Activated naive CD8-positive, alpha-beta T cell treated with anti-CD3 and anti-CD28 coated beads, Interleukin-2, amount 10 ng/mL, durations not matched to agents 7 days and 5 days (primary cell): Measurements from ENCODE around the gene CFLAR. TPM values are rescaled to one million over a fixed set of nuclear protein-coding genes. Genes with fewer than 3 reads are reported as not detected.
"Not testable (repeated sequence)": the region's sequence is repeated elsewhere in the genome, so short reads cannot be mapped to it uniquely, and the experiment has no call there.

Source experiments
- ATAC-seq: fragments of 150-1000 bp; cut with Tn5 transposase; one replicate; pipeline ENCODE4 v1.10.0; 2021; ENCODE audit warnings: low read depth, moderate library complexity
- POLR2A ChIA-PET: fragments of 350-600 bp; sonication (Branson Sonifier 250); formaldehyde crosslinking; loops from one replicate; lab custom pipeline; 2021; ENCODE audit warnings: antibody characterized with exemption; lab: Charles Lee
- DNase-seq: peaks from one replicate; pipeline ENCODE4 v3.0.0; 2021
- H3K27ac Mint-ChIP-seq: one replicate; pipeline ENCODE4 v1.8.0; 2022; ENCODE audit warnings: mild to moderate bottlenecking, mixed read lengths
- H3K27me3 Mint-ChIP-seq: one replicate; pipeline ENCODE4 v1.8.0; 2022; ENCODE audit warnings: mild to moderate bottlenecking, moderate library complexity, mixed read lengths
- H3K36me3 Mint-ChIP-seq: one replicate; pipeline ENCODE4 v1.8.0; 2021; ENCODE audit warnings: mild to moderate bottlenecking, mixed read lengths
- H3K4me1 Mint-ChIP-seq: one replicate; pipeline ENCODE4 v1.8.0; 2021; ENCODE audit warnings: mixed read lengths
- H3K4me3 Mint-ChIP-seq: one replicate; pipeline ENCODE4 v1.8.0; 2022; ENCODE audit warnings: mild to moderate bottlenecking, moderate library complexity, mixed read lengths
- H3K9me3 Mint-ChIP-seq: one replicate; pipeline ENCODE4 v1.8.0; 2021; ENCODE audit warnings: mixed read lengths
- total RNA-seq, 2 experiments: library from RNA; stranded (reverse); gene quantifications; one replicate each; pipeline ENCODE4 v1.2.3, GENCODE V29; 2021

CFLAR gene
- total RNA-seq, 2 experiments from 2014 or later = 139 to 140 TPM

GRCh38 chr2:201108341-201108740 lies 7.6 kb upstream of the CFLAR start:
- peaks cover 2% of the 10 kb centered on the region for H3K4me1 Mint-ChIP-seq
- ATAC-seq (no peak), DNase-seq (no peak)
- H3K9me3 Mint-ChIP-seq = no peaks in the 10 kb centered on the region
- H3K27ac Mint-ChIP-seq = no peak overlapping the region
- H3K27me3 Mint-ChIP-seq = no peaks in the 10 kb centered on the region
- no peak overlapping the region for H3K4me3 Mint-ChIP-seq
- POLR2A ChIA-PET = interaction anchor here (1.6 kb wide), 1 partner anchor 8 kb away, joined by 7 read pairs; the partner anchor contains the start of gene CFLAR
- peaks cover 3% of the 10 kb centered on the region for H3K36me3 Mint-ChIP-seq

DNA sequence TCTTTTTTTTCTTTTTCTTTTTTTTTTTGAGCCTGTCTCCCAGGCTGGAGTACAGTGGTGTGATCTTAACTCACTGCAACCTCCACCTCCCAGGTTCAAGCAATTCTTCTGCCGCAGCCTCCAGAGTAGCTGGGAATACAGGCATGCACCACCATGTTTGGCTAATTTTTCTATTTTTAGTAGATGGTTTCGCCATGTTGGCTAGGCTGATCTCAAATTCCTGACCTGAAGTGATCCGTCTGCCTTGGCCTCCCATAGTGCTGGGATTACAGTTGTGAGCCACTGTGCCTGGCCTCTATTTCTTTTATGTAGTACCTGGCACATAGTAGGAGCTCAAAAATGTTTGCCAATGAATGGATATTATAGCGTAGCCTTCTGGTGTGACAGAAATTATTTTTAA lies 6.8 kb upstream of the CFLAR start:
- POLR2A ChIA-PET = no interaction called here
- Mint-ChIP-seq H3K36me3 (peaks cover 6% of the 10 kb centered on the region), H3K9me3 (no peaks in the 10 kb centered on the region), H3K27me3 (no peaks in the 10 kb centered on the region), H3K4me3 (no peak overlapping the region), H3K4me1 (peaks cover 5% of the 10 kb centered on the region), H3K27ac (no peak overlapping the region)
- ATAC-seq = no peak
- no peak for DNase-seq

- H3K9me3 Mint-ChIP-seq = no peaks in the 10 kb centered on the region
- POLR2A ChIA-PET = interaction anchor here (0.5 kb wide), 1 partner anchor 36 kb away, joined by 3 read pairs; no protein-coding TSS in a partner anchor
- no peak overlapping the region for H3K27ac Mint-ChIP-seq
- no peaks in the 10 kb centered on the region for H3K27me3 Mint-ChIP-seq
- peaks cover 8% of the 10 kb centered on the region for H3K36me3 Mint-ChIP-seq
- H3K4me1 Mint-ChIP-seq = peaks cover 13% of the 10 kb centered on the region
- DNase-seq (no peak), ATAC-seq (no peak)
- H3K4me3 Mint-ChIP-seq = no peak overlapping the region
Observed at GRCh38 chr2:201110615-201111014, 5.3 kb upstream of the CFLAR start.

GRCh38 chr2:201111096-201111495 lies 4.9 kb upstream of the CFLAR start:
- Mint-ChIP-seq H3K4me1 (peaks cover 15% of the 10 kb centered on the region), H3K4me3 (no peak overlapping the region), H3K9me3 (no peaks in the 10 kb centered on the region), H3K27me3 (no peaks in the 10 kb centered on the region), H3K36me3 (peaks cover 5% of the 10 kb centered on the region), H3K27ac (no peak overlapping the region)
- ATAC-seq = no peak
- POLR2A ChIA-PET = no interaction called here
- DNase-seq = no peak

- POLR2A ChIA-PET = interaction anchor here (0.6 to 5.3 kb wide), 5 partner anchors 13 to 225 kb away, joined by 3 to 46 read pairs (median 27); partner anchors contain the start of genes HYCC2, NDUFB3, NIF3L1 and PPIL3
- DNase-seq = no peak
- H3K9me3 Mint-ChIP-seq = no peaks in the 10 kb centered on the region
- peaks cover 10% of the 10 kb centered on the region for H3K36me3 Mint-ChIP-seq
- peaks cover 23% of the 10 kb centered on the region for H3K4me1 Mint-ChIP-seq
- H3K4me3 Mint-ChIP-seq = peak overlapping the region; percentile 89
- ATAC-seq = no peak
- peak overlapping the region; percentile 99 for H3K27ac Mint-ChIP-seq
- H3K27me3 Mint-ChIP-seq = no peaks in the 10 kb centered on the region
Observed at GRCh38 chr2:201114350-201114749, 1.6 kb upstream of the CFLAR start.

DNA sequence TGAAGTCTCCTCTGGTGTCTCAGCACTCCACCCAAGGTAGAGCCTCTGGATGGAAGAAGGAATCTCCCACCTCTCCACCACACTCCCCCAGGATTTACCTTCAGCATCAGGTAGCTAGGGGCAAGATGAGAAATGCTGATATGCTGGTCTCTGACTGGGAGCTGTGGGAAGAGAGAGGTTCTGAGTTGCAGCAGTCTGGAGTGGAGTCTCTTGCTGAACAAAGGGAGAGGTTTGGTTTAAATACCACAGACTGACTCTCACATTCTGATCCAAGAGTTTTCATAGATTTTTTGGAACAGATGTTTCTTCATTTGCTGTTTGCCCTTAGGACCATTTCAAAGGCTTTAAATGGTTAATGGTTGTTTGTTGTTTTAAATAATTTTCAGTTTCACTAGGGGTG lies 1.1 kb upstream of the CFLAR start:
- Mint-ChIP-seq H3K4me3 (peak overlapping the region; percentile 89), H3K9me3 (no peaks in the 10 kb centered on the region), H3K4me1 (peaks cover 23% of the 10 kb centered on the region), H3K36me3 (peaks cover 12% of the 10 kb centered on the region), H3K27me3 (no peaks in the 10 kb centered on the region), H3K27ac (peak overlapping the region; percentile 99)
- POLR2A ChIA-PET = interaction anchor here (0.8 to 5.3 kb wide), 7 partner anchors 12 to 225 kb away, joined by 3 to 46 read pairs (median 17); partner anchors contain the start of genes HYCC2, NDUFB3, NIF3L1 and ORC2
- no peak for ATAC-seq
- DNase-seq = no peak

DNA sequence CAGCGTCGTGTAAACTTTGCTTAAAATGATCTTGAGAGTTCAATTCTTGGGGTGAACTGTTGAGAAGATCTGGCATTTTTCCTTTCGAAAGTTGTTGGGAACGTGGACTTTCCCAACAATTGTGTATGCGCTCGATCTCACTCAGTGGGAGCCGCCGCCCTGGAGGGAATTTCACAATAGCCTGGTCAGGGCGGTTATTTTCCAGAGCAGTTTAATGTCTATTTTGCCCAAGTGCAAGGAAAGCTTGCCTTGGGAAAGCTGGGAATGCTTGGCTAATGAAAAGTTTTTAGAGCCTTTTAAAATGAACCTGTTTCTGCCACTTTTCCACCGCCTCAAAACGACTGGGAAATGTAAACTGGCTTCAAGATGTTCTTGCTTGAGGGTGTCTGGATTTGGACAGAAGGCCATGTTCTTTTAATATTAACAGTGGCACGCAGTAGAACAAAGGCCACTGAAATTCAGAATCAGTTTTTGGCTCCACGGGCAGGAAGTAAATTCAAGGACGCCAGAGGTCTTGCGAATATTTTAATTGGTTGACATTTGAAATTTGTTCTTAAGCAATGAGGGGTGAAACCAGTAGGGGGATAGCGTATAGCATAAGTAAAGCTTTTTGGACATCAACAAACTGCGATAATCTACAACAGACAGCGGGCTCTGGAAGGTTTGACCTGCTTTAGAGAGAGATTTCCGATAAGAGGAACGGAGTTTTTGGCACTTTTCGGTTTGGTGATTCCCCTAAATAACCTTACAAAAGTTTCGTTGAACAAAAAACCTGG lies 1.2 kb downstream of the CFLAR start:
- H3K36me3 Mint-ChIP-seq = peaks cover 17% of the 10 kb centered on the region
- POLR2A ChIA-PET = interaction anchor here (0.6 to 5.3 kb wide), 29 partner anchors 9 to 406 kb away, joined by 3 to 46 read pairs (median 6); partner anchors contain the start of genes CASP10, CASP8, CLK1 and HYCC2
- no peak for DNase-seq
- H3K4me3 Mint-ChIP-seq = peak overlapping the region; percentile 89
- peak overlapping the region; percentile 99 for H3K27ac Mint-ChIP-seq
- H3K4me1 Mint-ChIP-seq = peaks cover 35% of the 10 kb centered on the region
- peak; percentile 25 for ATAC-seq
- no peaks in the 10 kb centered on the region for H3K27me3 Mint-ChIP-seq
- no peaks in the 10 kb centered on the region for H3K9me3 Mint-ChIP-seq

- peak overlapping the region; percentile 89 for H3K4me3 Mint-ChIP-seq
- H3K27ac Mint-ChIP-seq = peak overlapping the region; percentile 99
- H3K27me3 Mint-ChIP-seq, H3K9me3 Mint-ChIP-seq: not testable (repeated sequence)
- ATAC-seq = peak; percentile 2
- peaks cover 40% of the 10 kb centered on the region for H3K4me1 Mint-ChIP-seq
- peaks cover 22% of the 10 kb centered on the region for H3K36me3 Mint-ChIP-seq
- POLR2A ChIA-PET = interaction anchor here (0.7 to 5.3 kb wide), 25 partner anchors 18 to 407 kb away, joined by 3 to 46 read pairs (median 6); partner anchors contain the start of genes CASP10, CASP8, CLK1 and HYCC2
- peak; percentile 57 for DNase-seq
Observed at GRCh38 chr2:201117735-201118094, 1.8 kb downstream of the CFLAR start.

DNA sequence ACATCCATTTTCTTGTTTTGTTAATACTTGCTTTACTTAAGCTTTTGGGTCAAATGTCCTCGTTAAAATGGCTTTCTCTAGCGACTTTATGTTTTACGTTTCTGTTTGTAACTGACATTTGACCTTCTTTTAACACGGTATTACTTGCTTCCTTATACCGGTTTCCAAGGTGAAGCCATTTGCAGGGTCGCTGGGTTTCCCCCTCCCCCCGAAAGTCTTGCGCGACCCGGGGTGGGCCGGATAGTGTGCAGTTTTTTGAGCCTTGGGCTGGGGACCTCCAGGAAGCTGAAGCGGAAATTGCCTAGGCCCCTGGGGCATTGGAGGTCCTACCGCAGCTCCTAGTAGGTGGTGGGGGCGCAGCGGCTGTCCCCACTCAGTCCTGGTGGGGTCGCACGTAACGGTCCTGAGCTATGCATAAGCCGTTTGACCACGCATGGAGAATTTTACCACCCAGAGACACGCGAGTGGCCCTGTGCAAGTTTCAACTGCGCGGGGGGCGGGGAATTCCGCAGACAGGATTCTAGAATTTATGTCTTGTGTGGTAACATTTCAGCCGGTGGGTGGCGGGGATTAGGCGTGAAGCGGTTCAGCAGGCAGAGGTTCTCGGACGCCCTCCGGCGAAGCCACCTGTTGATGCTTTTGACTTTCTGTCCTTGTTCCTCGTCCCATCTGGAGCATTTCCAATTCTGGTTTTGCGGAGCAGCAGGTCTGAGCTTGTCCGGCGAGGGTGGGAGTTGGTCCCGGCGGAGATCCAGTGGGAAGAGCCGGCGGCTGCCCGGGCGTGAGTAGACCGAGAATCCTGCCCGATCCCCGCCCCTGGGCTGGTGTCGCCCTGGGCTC lies 2.4 kb downstream of the CFLAR start:
- H3K27me3 Mint-ChIP-seq = no peaks in the 10 kb centered on the region
- no peaks in the 10 kb centered on the region for H3K9me3 Mint-ChIP-seq
- H3K4me1 Mint-ChIP-seq = peaks cover 45% of the 10 kb centered on the region
- H3K4me3 Mint-ChIP-seq = peak overlapping the region; percentile 89
- DNase-seq = peak; percentile 82
- H3K27ac Mint-ChIP-seq = peak overlapping the region; percentile 99
- POLR2A ChIA-PET = interaction anchor here (0.7 to 5.3 kb wide), 20 partner anchors 18 to 254 kb away, joined by 3 to 46 read pairs (median 8); partner anchors contain the start of genes CASP10, CASP8, CLK1 and HYCC2
- H3K36me3 Mint-ChIP-seq = peaks cover 22% of the 10 kb centered on the region
- ATAC-seq = peak; percentile 28

GRCh38 chr2:201118961-201119854 lies 3.2 kb downstream of the CFLAR start:
- Mint-ChIP-seq H3K4me1 (peaks cover 50% of the 10 kb centered on the region), H3K9me3 (no peaks in the 10 kb centered on the region), H3K4me3 (peak overlapping the region; percentile 89), H3K27ac (peak overlapping the region; percentile 99), H3K36me3 (peaks cover 18% of the 10 kb centered on the region), H3K27me3 (no peaks in the 10 kb centered on the region)
- DNase-seq = no peak
- POLR2A ChIA-PET = interaction anchor here (0.7 to 5.3 kb wide), 13 partner anchors 19 to 255 kb away, joined by 3 to 46 read pairs (median 15); partner anchors contain the start of genes CASP10, CASP8, CLK1 and HYCC2
- ATAC-seq = peak; percentile 6

DNA sequence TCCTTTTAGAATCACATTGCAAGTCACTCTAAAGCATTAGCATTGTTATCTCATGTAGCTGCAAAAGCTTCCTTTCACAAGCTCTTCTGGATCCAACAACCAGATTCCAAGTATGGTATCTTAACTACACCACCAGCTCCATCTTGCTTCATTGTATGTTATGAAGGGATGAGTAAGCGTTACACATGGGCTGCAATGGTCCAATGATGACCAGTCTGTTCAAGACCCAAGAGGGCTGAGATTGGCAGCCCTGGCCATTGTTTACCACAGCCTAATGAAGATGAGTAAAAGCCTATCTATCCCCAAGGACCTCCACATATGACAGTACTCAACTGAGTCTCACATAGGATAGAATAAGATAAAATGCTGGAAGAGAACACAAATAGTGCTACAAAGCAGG lies 6.3 kb downstream of the CFLAR start:
- Mint-ChIP-seq H3K9me3 (no peaks in the 10 kb centered on the region), H3K36me3 (peaks cover 16% of the 10 kb centered on the region), H3K4me3 (peak overlapping the region; percentile 87), H3K4me1 (peaks cover 58% of the 10 kb centered on the region), H3K27me3 (no peaks in the 10 kb centered on the region), H3K27ac (peak overlapping the region; percentile 77)
- POLR2A ChIA-PET = interaction anchor here (0.6 to 1.5 kb wide), 5 partner anchors 9 to 258 kb away, joined by 3 to 5 read pairs (median 3); partner anchors contain the start of genes CLK1 and ORC2
- no peak for DNase-seq
- ATAC-seq = no peak
